Measurements from ENCODE around the gene HNRNPH1.
"Not testable (repeated sequence)": the region's sequence is repeated elsewhere in the genome, so short reads cannot be mapped to it uniquely, and the experiment has no call there.

- not testable (repeated sequence) for TF ChIP-seq RAD21 (IDR thresholded peaks at IDR 0.05); CTCF (IDR thresholded peaks at IDR 0.05; ENCODE audit: low read depth, low read length, missing input control); ATF3 (IDR thresholded peaks at IDR 0.05); SP1 (IDR thresholded peaks at IDR 0.05); ZBTB33 (IDR thresholded peaks at IDR 0.05); MAX (IDR thresholded peaks at IDR 0.05); JUND (IDR thresholded peaks at IDR 0.05); HNF4G (IDR thresholded peaks at IDR 0.05); HNF4A (conservative IDR thresholded peaks at IDR 0.05); RXRA (IDR thresholded peaks at IDR 0.05); REST (IDR thresholded peaks at IDR 0.05); FOXA1 (IDR thresholded peaks at IDR 0.05); TAF1 (conservative IDR thresholded peaks at IDR 0.05)
Observed at GRCh38 chr5:179653135-179653534, 29.7 kb upstream of the HNRNPH1 start.

Data from liver (tissue), 3 donors.